HCT116 (cell line): ENCODE data around the gene SLC22A12. TPM values are rescaled to one million over a fixed set of nuclear protein-coding genes. Genes with fewer than 3 reads are reported as not detected.
A peak's percentile ranks its signal among the peaks of the same experiment; 100 is the strongest.

ENCODE experiments used
- ATAC-seq: fragments of 200-7000 bp; cut with Tn5 transposase; 2 replicates; pipeline ENCODE4 v1.9.1; 2020; ENCODE audit warnings: mild to moderate bottlenecking, moderate library complexity
- BruUV-seq: library from RNA; stranded (reverse); fragments of 400-500 nt; replicated peaks from 2 replicates; lab custom pipeline; 2021; lab: Mats Ljungman, UMichigan
- CTCF ChIA-PET: fragments of 300-600 bp; sonication (Branson Sonifier 250); formaldehyde crosslinking; loops from one replicate; lab custom pipeline; 2021; ENCODE audit warnings: antibody characterized with exemption; lab: Charles Lee
- POLR2A ChIA-PET: fragments of 300-600, 350-600 bp; sonication (Branson Sonifier 250); formaldehyde crosslinking; loops from one replicate; lab custom pipeline; 2021; ENCODE audit warnings: antibody characterized with exemption; lab: Charles Lee
- RAD21 ChIA-PET, 2 experiments: fragments of 300-600 bp; sonication (Branson Sonifier 250); formaldehyde crosslinking; loops; one replicate each; lab custom pipeline; 2023; ENCODE audit warnings: low total read pairs in 2 of 2; ENCODE audit not compliant: uncharacterized antibody in 2 of 2, unreplicated experiment in 2 of 2, low non-redundant PET in 1 of 2; lab: Charles Lee
- DNase-seq: peaks from one replicate; pipeline ENCODE4 v3.0.0-alpha.2; 2010; ENCODE audit warnings: low read depth, low spot score
- H2AFZ ChIP-seq: fragments of 200-600 bp; shearing (Covaris generic), sonication (generic); 2 replicates; pipeline ENCODE4 v1.6.1; 2017; ENCODE audit warnings: low read depth, mixed run types, mixed read lengths, antibody characterized with exemption, low read length; ENCODE audit not compliant: poor library complexity, severe bottlenecking
- H3K27ac ChIP-seq: 2 replicates; pipeline ENCODE4 v1.5.1; 2012; ENCODE audit warnings: low read depth, low read length
- H3K27me3 ChIP-seq: fragments of 200-600 bp; sonication (generic); 2 replicates; pipeline ENCODE4 v1.6.1; 2016; ENCODE audit warnings: mixed run types, low read length, mixed read lengths; ENCODE audit not compliant: insufficient read depth
- H3K36me3 ChIP-seq, 2 experiments: fragments of 200-500 bp in 1 of 2; fragments of 200-600 bp in 1 of 2; sonication (Bioruptor generic) in 1 of 2; sonication (generic) in 1 of 2; 2 replicates each; pipeline versions ENCODE4 v1.5.1 to v1.6.1; 2014 to 2016; ENCODE audit warnings: low read length in 2 of 2, inconsistent platforms in 1 of 2, mixed read lengths in 1 of 2, mixed run types in 1 of 2; ENCODE audit not compliant: insufficient read depth in 2 of 2, control insufficient read depth in 1 of 2
- H3K4me1 ChIP-seq, 2 experiments: fragments of 200-600 bp in 1 of 2; sonication (generic) in 1 of 2; 2 replicates each; pipeline versions ENCODE4 v1.5.1 to v1.6.1; 2012 to 2017; ENCODE audit warnings: low read length in 2 of 2, inconsistent platforms in 1 of 2, mild to moderate bottlenecking in 1 of 2, mixed read lengths in 1 of 2, mixed run types in 1 of 2, moderate library complexity in 1 of 2; ENCODE audit not compliant: insufficient read depth in 2 of 2, control insufficient read depth in 1 of 2
- H3K4me2 ChIP-seq: fragments of 200-600 bp; sonication (generic); 2 replicates; pipeline ENCODE4 v1.6.1; 2017; ENCODE audit warnings: mixed run types, low read length, mixed read lengths
- H3K4me3 ChIP-seq, 2 experiments: fragments of 200-600 bp in 1 of 2; sonication (generic) in 1 of 2; replicated peaks in 1 of 2; 2 replicates each; pipeline ENCODE4 v1.5.1; 2011 to 2016; ENCODE audit warnings: low read length in 2 of 2, control low read depth in 1 of 2, low read depth in 1 of 2, mild to moderate bottlenecking in 1 of 2, mixed read lengths in 1 of 2, mixed run types in 1 of 2
- H3K79me2 ChIP-seq: fragments of 200-600 bp; sonication (generic); 2 replicates; pipeline ENCODE4 v1.6.1; 2017; ENCODE audit warnings: mild to moderate bottlenecking, mixed run types, low read length, moderate library complexity, mixed read lengths; ENCODE audit not compliant: insufficient read depth
- H3K9ac ChIP-seq: fragments of 200-600 bp; sonication (generic); 2 replicates; pipeline ENCODE4 v1.6.1; 2016; ENCODE audit warnings: low read length, mixed read lengths
- H3K9me2 ChIP-seq: fragments of 200-600 bp; sonication (generic), shearing (Covaris generic); 2 replicates; pipeline ENCODE4 v1.6.1; 2017; ENCODE audit warnings: mixed run types, mild to moderate bottlenecking, moderate library complexity; ENCODE audit not compliant: insufficient read depth
- H3K9me3 ChIP-seq, 2 experiments: fragments of 200-500 bp in 1 of 2; fragments of 200-600 bp in 1 of 2; sonication (Bioruptor generic) in 1 of 2; sonication (generic) in 1 of 2; 2 replicates each; pipeline ENCODE4 v1.6.1; 2014 to 2017; ENCODE audit warnings: low read length in 2 of 2, mixed read lengths in 2 of 2, inconsistent platforms in 1 of 2, low read depth in 1 of 2, mild to moderate bottlenecking in 1 of 2, mixed run types in 1 of 2, moderate library complexity in 1 of 2; ENCODE audit not compliant: control insufficient read depth in 1 of 2, insufficient read depth in 1 of 2
- H4K20me1 ChIP-seq: fragments of 200-600 bp; sonication (generic), shearing (Covaris generic); 2 replicates; pipeline ENCODE4 v1.6.1; 2017; ENCODE audit warnings: mixed run types, mild to moderate bottlenecking, moderate library complexity; ENCODE audit not compliant: insufficient read depth
- ATF3 ChIP-seq: IDR thresholded peaks from 2 replicates; pipeline ENCODE4 v1.6.1; 2012
- CBX3 ChIP-seq: IDR thresholded peaks from 2 replicates; pipeline ENCODE4 v1.6.1; 2012; ENCODE audit warnings: low read depth
- EZH2phosphoT487 ChIP-seq: fragments of 200-600 bp; IDR thresholded peaks from 2 replicates; pipeline ENCODE4 v1.6.1; 2018; ENCODE audit warnings: antibody characterized with exemption, borderline replicate concordance
- FOSL1 ChIP-seq: IDR thresholded peaks from 2 replicates; pipeline ENCODE4 v1.6.1; 2012; ENCODE audit warnings: low read depth
- POLR2A ChIP-seq: IDR thresholded peaks from 2 replicates; pipeline ENCODE4 v1.7.0; 2011; ENCODE audit warnings: borderline replicate concordance; ENCODE audit not compliant: insufficient read depth, insufficient read length; ENCODE audit errors: extremely low read depth
- POLR2AphosphoS5 ChIP-seq: IDR thresholded peaks from 2 replicates; pipeline ENCODE4 v1.6.1; 2011; ENCODE audit warnings: mild to moderate bottlenecking, low read depth, low read length, moderate library complexity
- ZBTB33 ChIP-seq: IDR thresholded peaks from 2 replicates; pipeline ENCODE4 v1.6.1; 2011; ENCODE audit warnings: mild to moderate bottlenecking, low read length, moderate library complexity; ENCODE audit not compliant: insufficient replicate concordance; ENCODE audit errors: extremely low read depth
- ZNF274 ChIP-seq: fragments of 200-500 bp; sonication (Bioruptor generic); IDR thresholded peaks from 2 replicates; pipeline ENCODE4 v1.6.1; 2014; ENCODE audit warnings: mild to moderate bottlenecking, low read depth, low read length, inconsistent platforms
- intact Hi-C: fragments of 100-400 bp; cut with micrococcal nuclease; formaldehyde crosslinking; loops from 2 replicates; pipeline ENCODE4 v1.10.0; 2022
- total RNA-seq: library from RNA; stranded (reverse); gene quantifications from one replicate; pipeline ENCODE4 v1.2.1, GENCODE V29; 2021; ENCODE audit not compliant: unreplicated experiment

Gene SLC22A12
- total RNA-seq, 1 experiment from 2014 or later = not detected

GRCh38 chr11:64583296-64584262 is 7.4 kb upstream of the SLC22A12 start:
- ATAC-seq (no peak), DNase-seq (no peak)
- H3K27ac ChIP-seq = no peak overlapping the region

More at GRCh38 chr11:64583296-64584262, 7.4 kb upstream of the SLC22A12 start:
- peaks cover 0 to 10% of the 10 kb centered on the region in 2 experiments; a peak in 1 of 4 replicates for H3K4me1 ChIP-seq
- no peaks in the 10 kb centered on the region for H3K27me3 ChIP-seq
- no TSS peak for BruUV-seq
- TF ChIP-seq CBX3 (no peak), POLR2A (no peak), POLR2AphosphoS5 (no peak), ZNF274 (no peak), EZH2phosphoT487 (no peak), ZBTB33 (no peak), ATF3 (no peak), FOSL1 (no peak)
- no peak overlapping the region for H3K9ac ChIP-seq
- H3K9me2 ChIP-seq = no peaks in the 10 kb centered on the region
- H3K36me3 ChIP-seq = no peaks in the 10 kb centered on the region
- no peaks in the 10 kb centered on the region for H3K9me3 ChIP-seq
- H3K4me2 ChIP-seq = 0 out of 2 replicates have a peak overlapping the region, but pooled peaks have one; percentile 5
- H3K4me3 ChIP-seq = no peak overlapping the region
- intact Hi-C loops = no loop called here
- H2AFZ ChIP-seq = no peak overlapping the region
- RAD21 ChIA-PET = no interaction called here
- H4K20me1 ChIP-seq = no peaks in the 10 kb centered on the region
- no peaks in the 10 kb centered on the region for H3K79me2 ChIP-seq
- POLR2A ChIA-PET = no interaction called here
- CTCF ChIA-PET = no interaction called here
